ENCODE results near the gene TNP2.

The TNP2 gene

GRCh38 chr16:11276896-11277593, 7.9 kb upstream of the TNP2 start:
- no peak for DNase-seq

- no peak for DNase-seq
These were observed 7.2 kb upstream of the TNP2 start, which contains the start of gene PRM2 for GRCh38 chr16:11276143-11276895. Gene PRM2, minus strand, starts transcription at chr16:11276480. Its CDS starts 110 bp downstream, at chr16:11276370.

- DNase-seq, result no peak
These were observed 5.8 kb upstream of the TNP2 start for GRCh38 chr16:11274964-11275363.

GRCh38 chr16:11273721-11274324, 4.7 kb upstream of the TNP2 start:
- DNase-seq, result no peak

- DNase-seq, result no peak
These were observed 4.0 kb upstream of the TNP2 start, which contains the start of gene PRM3 for GRCh38 chr16:11272921-11273720. Gene PRM3, minus strand, starts transcription at chr16:11273629. Its CDS starts 34 bp downstream, at chr16:11273595.

- DNase-seq, result no peak
These were observed 3.4 kb upstream of the TNP2 start for GRCh38 chr16:11272484-11272883.

GRCh38 chr16:11271610-11272009, 2.5 kb upstream of the TNP2 start:
- no peak for DNase-seq

- no peak for DNase-seq
These were observed 1.6 kb upstream of the TNP2 start for GRCh38 chr16:11270602-11271162.

GRCh38 chr16:11265124-11265523, 4.0 kb downstream of the TNP2 start:
- DNase-seq, result no peak

- no peak for DNase-seq
These were observed 4.8 kb downstream of the TNP2 start for GRCh38 chr16:11264155-11264832.

- no peak for DNase-seq
These were observed 5.4 kb downstream of the TNP2 start for GRCh38 chr16:11263737-11264136.

GRCh38 chr16:11262915-11263314, 6.2 kb downstream of the TNP2 start:
- DNase-seq, result no peak

GRCh38 chr16:11260596-11260966, 8.5 kb downstream of the TNP2 start:
- DNase-seq, result no peak

- DNase-seq, result no peak
These were observed 9.2 kb downstream of the TNP2 start for GRCh38 chr16:11259655-11260595.

GRCh38 chr16:11258553-11259492, 10.3 kb downstream of the TNP2 start:
- DNase-seq, result no peak

GRCh38 chr16:11257131-11257938, 11.8 kb downstream of the TNP2 start:
- DNase-seq, result peak in 1 of 2 experiments; percentile 71

GRCh38 chr16:11256661-11257130, 12.4 kb downstream of the TNP2 start:
- peak in 1 of 2 experiments; percentile 37 for DNase-seq

All from SW 1271 (cell line).